Gastroesophageal sphincter (tissue), 4 donors: ENCODE data around the gene QARS1. TPM values are rescaled to one million over a fixed set of nuclear protein-coding genes. Genes with fewer than 3 reads are reported as not detected.
A peak's percentile ranks its signal among the peaks of the same experiment; 100 is the strongest.

Experiments used
- ATAC-seq: fragments of 150-250 bp; one replicate; pipeline ENCODE4 v1.9.1; 2016; ENCODE audit warnings: mild to moderate bottlenecking, moderate library complexity
- H3K27ac ChIP-seq, 4 donors: fragments of 200-600 bp; sonication (generic) in 3 of 4; 1 replicate in 3 of 4; 2 replicates in 1 of 4; pipeline ENCODE4 v1.5.1; 2016 to 2019
- H3K27me3 ChIP-seq: fragments of 200-600 bp; sonication (generic); one replicate; pipeline ENCODE4 v1.5.1; 2019
- H3K36me3 ChIP-seq, 2 donors: fragments of 200-600 bp; sonication (generic); one replicate each; pipeline ENCODE4 v1.5.1; 2019; ENCODE audit warnings: control low read depth in 1 of 2
- H3K4me1 ChIP-seq, 3 donors: fragments of 200-600 bp; sonication (generic); 1 replicate in 2 of 3; 2 replicates in 1 of 3; pipeline ENCODE4 v1.5.1; 2016 to 2019; ENCODE audit warnings: control low read depth in 2 of 3
- H3K4me3 ChIP-seq, 2 donors: fragments of 200-600 bp; sonication (generic); one replicate each; pipeline ENCODE4 v1.5.1; 2019; ENCODE audit warnings: mild to moderate bottlenecking in 1 of 2, moderate library complexity in 1 of 2
- H3K9me3 ChIP-seq, 3 donors: fragments of 200-600 bp; sonication (generic); one replicate each; pipeline ENCODE4 v1.5.1; 2017 to 2019; ENCODE audit warnings: control low read depth in 2 of 3
- CTCF ChIP-seq, 4 experiments: fragments of 200-600 bp in 2 of 4; fragments of 450-650 bp in 2 of 4; sonication (generic) in 1 of 4; IDR thresholded peaks; one replicate each; pipeline ENCODE4 v1.5.1; 2017 to 2019; ENCODE audit warnings: antibody characterized with exemption in 4 of 4, mild to moderate bottlenecking in 2 of 4, moderate library complexity in 2 of 4
- EP300 ChIP-seq: sonication (generic); formaldehyde crosslinking; IDR thresholded peaks from one replicate; pipeline ENCODE4 v1.6.1; 2017; ENCODE audit warnings: antibody characterized with exemption, mild to moderate bottlenecking
- POLR2A ChIP-seq, 2 donors: fragments of 450-650 bp; IDR thresholded peaks; one replicate each; pipeline ENCODE4 v1.6.1; 2017; ENCODE audit warnings: antibody characterized with exemption in 2 of 2, mild to moderate bottlenecking in 2 of 2, moderate library complexity in 1 of 2
- POLR2AphosphoS5 ChIP-seq: sonication (generic); formaldehyde crosslinking; IDR thresholded peaks from one replicate; pipeline ENCODE4 v1.6.1; 2017; ENCODE audit warnings: antibody characterized with exemption
- WGBS, 2 donors: methylation state at CpG; one replicate each; pipeline ENCODE4 v1.1.5; 2018; ENCODE audit warnings: low coverage in 1 of 2; 5-methylcytosine and 5-hydroxymethylcytosine counted together
- total RNA-seq, 4 donors: library from RNA; depleted of rRNA; stranded (reverse); fragments of >200 nt; gene quantifications; one replicate each; pipeline ENCODE4 v1.1.0, GENCODE V29; 2016

QARS1 gene
- 100 to 1,000 TPM; 148 to 205 (median 183) TPM for total RNA-seq

GRCh38 chr3:49104427-49105291 lies at the start of gene QARS1:
QARS1 (minus strand) TSS chr3:49104757; CDS start chr3:49104733, 24 bp downstream.
- no peaks in the 10 kb centered on the region for H3K9me3 ChIP-seq
- H3K4me1 ChIP-seq: peaks cover 0 to 33% (median 16%) of the 10 kb centered on the region in 3 donors
- H3K4me3 ChIP-seq: peak within 1 kb of the TSS; percentile 56 to 94
- WGBS, 2 donors: 0 to 1% methylated on average over 1 to 19 of the region's 50 CpGs
- peaks cover 0 to 72% of the 10 kb centered on the region in 2 donors for H3K36me3 ChIP-seq
- no peaks in the 10 kb centered on the region for H3K27me3 ChIP-seq
- peak; percentile 99 for ATAC-seq
- H3K27ac ChIP-seq: peak within 1 kb of the TSS; percentile 49 to 88 (median 87)
- peak; percentile 45 for TF ChIP-seq POLR2AphosphoS5
- no peak for TF ChIP-seq CTCF (IDR thresholded peaks at IDR 0.05)
- no peak for TF ChIP-seq EP300
- peak; percentile 37 to 65 for TF ChIP-seq POLR2A (IDR thresholded peaks at IDR 0.05)

- H3K36me3 ChIP-seq: no peaks in the 10 kb centered on the region
- no peak overlapping the region for H3K27ac ChIP-seq
- no peaks in the 10 kb centered on the region for H3K27me3 ChIP-seq
- H3K9me3 ChIP-seq: no peaks in the 10 kb centered on the region
- H3K4me1 ChIP-seq: no peaks in the 10 kb centered on the region
- 60 to 75% methylated on average over 1 to 2 of the region's 3 CpGs for whole genome bisulfite sequencing, 2 donors
- TF ChIP-seq POLR2A (IDR thresholded peaks at IDR 0.05) (no peak), POLR2AphosphoS5 (no peak), EP300 (no peak), CTCF (IDR thresholded peaks at IDR 0.05) (no peak)
- no peak for ATAC-seq
- H3K4me3 ChIP-seq: no peak overlapping the region
Measured at GRCh38 chr3:49153349-49153912, 48.9 kb upstream of the QARS1 start.

- no peaks in the 10 kb centered on the region for H3K9me3 ChIP-seq
- 100% methylated on average over 1 of the region's 2 CpGs; no CpG with 5 or more reads in 1 of the 2 donors for WGBS, 2 donors
- no peaks in the 10 kb centered on the region for H3K4me1 ChIP-seq
- H3K4me3 ChIP-seq: no peak overlapping the region
- no peaks in the 10 kb centered on the region for H3K27me3 ChIP-seq
- no peak for TF ChIP-seq EP300
- TF ChIP-seq POLR2A (IDR thresholded peaks at IDR 0.05): no peak
- no peak for TF ChIP-seq CTCF (IDR thresholded peaks at IDR 0.05)
- TF ChIP-seq POLR2AphosphoS5: no peak
- no peaks in the 10 kb centered on the region for H3K36me3 ChIP-seq
- H3K27ac ChIP-seq: no peak overlapping the region
- no peak for ATAC-seq
Measured at GRCh38 chr3:49151610-49152009, 47.1 kb upstream of the QARS1 start.

GRCh38 chr3:49148159-49148558 lies 43.6 kb upstream of the QARS1 start:
- H3K4me1 ChIP-seq: no peaks in the 10 kb centered on the region

More at GRCh38 chr3:49148159-49148558, 43.6 kb upstream of the QARS1 start:
- Histone ChIP-seq H3K27ac (no peak overlapping the region), H3K27me3 (no peaks in the 10 kb centered on the region), H3K4me3 (no peak overlapping the region), H3K36me3 (no peaks in the 10 kb centered on the region), H3K9me3 (no peaks in the 10 kb centered on the region)
- 57 to 69% methylated on average over 4 to 5 of the region's 5 CpGs for WGBS, 2 donors
- TF ChIP-seq POLR2A (IDR thresholded peaks at IDR 0.05): no peak
- TF ChIP-seq EP300: no peak
- no peak for TF ChIP-seq POLR2AphosphoS5
- TF ChIP-seq CTCF (IDR thresholded peaks at IDR 0.05): no peak
- ATAC-seq: no peak
